ENCODE measurements around the gene KCTD5.
"Not testable (repeated sequence)": the region's sequence is repeated elsewhere in the genome, so short reads cannot be mapped to it uniquely, and the experiment has no call there.

Gene KCTD5, protein sequence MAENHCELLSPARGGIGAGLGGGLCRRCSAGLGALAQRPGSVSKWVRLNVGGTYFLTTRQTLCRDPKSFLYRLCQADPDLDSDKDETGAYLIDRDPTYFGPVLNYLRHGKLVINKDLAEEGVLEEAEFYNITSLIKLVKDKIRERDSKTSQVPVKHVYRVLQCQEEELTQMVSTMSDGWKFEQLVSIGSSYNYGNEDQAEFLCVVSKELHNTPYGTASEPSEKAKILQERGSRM

DNA sequence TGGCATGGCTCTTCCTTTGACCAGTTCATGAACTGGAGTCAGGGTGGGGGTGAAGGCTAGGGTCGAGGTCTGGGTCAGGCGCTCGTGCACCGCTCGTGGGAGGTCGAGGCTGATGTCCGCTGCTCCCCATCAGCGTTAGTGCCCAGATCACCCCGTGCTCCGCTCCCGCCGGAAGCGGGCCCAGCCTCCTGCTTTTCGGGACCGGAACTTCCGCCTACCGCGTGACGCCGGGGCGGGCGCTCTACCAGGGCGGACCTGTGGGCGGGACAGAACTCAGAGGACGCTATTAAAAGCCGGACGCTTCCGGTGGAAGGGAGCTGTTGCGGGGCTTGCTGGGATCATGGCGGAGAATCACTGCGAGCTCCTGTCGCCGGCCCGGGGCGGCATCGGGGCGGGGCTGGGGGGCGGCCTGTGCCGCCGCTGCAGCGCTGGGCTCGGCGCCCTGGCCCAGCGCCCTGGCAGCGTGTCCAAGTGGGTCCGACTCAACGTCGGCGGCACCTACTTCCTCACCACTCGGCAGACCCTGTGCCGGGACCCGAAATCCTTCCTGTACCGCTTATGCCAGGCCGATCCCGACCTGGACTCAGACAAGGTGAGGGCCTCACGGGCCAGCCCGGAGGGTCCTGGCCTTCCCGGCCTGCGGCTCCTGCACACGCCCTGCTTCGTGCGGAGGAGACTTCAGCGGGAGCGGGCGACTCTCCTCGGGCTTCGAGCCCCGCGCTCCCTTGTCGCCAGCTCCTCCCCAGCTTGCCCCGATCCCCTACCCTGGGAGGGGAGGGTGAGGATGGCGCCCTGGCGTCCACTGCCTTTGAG is at the start of gene KCTD5:
Gene KCTD5, plus strand, starts transcription at position 315 of the 813 bp plus-strand sequence. Its CDS starts 26 bp downstream, at position 341.
- DNase-seq (ENCODE audit: low spot score) = peak; percentile 97

DNA sequence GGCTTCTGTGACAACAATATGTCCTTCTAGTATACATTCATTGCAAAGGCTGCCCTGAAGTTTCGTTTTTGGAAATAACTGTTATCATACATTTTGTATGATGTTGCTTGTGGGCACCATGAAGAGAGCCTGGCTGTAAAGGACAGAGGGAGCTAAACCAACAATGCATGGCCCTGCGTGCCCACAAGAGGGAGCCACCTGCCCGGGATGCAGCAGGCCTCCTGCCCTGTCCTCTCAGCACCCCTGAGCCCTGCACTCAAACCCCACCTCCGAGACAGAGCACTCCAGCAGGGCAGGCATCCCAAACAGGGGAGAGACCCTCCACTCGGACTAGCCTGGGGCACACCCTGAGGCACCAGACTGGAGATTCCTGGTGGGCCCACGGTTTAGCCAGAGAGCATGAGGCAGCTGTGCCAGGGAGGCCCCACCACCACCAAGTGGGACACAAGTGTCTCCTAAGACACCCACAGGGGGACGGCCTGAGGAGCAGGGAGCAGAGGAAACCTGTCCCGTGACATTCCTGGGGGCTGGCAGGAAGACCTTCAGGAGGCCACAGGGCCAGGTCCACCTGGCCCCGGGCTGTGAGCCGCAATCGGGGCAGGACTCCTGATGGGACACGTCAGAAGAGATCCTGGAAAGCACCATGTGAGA is 43.1 kb upstream of the KCTD5 start:
- DNase-seq (ENCODE audit: low spot score) = not testable (repeated sequence)

DNA sequence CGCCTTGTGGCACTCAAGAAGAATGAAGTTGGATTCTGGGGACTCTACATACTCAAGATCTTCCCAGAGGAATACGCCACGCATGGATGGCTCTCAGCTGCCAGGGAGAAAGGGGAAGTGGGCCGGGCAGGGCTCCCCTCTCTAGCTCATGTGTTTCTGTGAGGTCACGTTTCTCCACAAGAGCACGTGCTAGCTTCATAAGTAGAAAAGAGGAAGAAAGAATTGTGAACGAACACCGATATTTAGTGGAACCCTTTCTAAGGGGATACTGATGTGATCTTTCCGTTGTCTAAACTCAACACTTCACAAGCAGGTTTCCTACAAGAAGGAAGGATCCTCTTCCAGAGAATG is 42.6 kb upstream of the KCTD5 start:
- DNase-seq (ENCODE audit: low spot score) = not testable (repeated sequence)

DNA sequence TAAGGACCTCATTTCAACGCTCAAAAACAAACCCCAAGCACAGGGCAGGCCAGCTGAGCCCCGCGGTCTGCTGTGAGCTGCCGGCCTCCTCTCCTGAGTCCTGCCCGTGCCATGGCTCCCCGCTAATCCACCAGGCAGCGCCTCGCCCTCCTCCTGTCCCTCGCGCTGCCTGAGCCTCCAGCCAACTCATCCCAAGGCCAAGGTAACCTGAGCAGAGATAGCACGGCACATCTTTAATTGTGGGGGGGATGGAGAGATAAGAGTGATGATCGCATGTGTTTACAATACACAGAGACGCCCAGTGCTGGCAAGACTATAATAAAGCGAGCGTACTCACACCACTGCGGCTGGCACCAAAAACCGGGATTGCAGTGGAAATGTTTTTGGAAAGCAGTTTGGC is 39.8 kb upstream of the KCTD5 start:
- DNase-seq (ENCODE audit: low spot score) = not testable (repeated sequence)

DNA sequence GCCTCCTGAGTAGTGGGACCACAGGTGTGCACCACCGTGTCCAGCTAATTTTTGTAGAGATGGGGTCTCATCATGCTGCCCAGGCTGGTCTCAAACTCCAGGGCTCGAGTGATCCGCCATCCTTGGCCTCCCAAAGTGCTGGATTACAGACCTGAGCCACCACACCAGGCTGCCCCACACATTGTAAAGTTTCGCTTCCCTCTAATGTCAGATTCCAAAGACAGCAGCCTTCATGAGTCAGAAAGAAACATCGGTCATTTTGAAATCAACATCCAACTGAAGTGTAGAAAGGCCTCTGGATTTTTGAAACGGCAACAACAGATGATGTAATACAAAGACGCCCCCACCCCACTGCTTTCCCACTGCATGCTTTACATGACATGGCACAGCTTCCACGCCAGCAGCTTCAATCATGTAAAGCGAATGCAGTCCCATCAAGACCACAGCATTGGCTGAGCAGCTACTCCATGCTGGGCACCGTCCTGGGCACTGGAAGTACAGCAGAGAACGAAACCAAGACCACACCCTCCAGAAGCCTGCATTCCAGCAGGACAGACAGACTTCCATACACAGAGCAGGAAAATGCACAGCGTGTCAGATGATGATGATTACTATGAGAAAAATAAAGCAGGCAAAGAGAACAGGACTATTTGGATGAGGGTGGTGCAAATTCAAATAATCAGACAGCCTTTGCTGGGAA is 37.4 kb upstream of the KCTD5 start:
- DNase-seq (ENCODE audit: low spot score) = not testable (repeated sequence)

DNA sequence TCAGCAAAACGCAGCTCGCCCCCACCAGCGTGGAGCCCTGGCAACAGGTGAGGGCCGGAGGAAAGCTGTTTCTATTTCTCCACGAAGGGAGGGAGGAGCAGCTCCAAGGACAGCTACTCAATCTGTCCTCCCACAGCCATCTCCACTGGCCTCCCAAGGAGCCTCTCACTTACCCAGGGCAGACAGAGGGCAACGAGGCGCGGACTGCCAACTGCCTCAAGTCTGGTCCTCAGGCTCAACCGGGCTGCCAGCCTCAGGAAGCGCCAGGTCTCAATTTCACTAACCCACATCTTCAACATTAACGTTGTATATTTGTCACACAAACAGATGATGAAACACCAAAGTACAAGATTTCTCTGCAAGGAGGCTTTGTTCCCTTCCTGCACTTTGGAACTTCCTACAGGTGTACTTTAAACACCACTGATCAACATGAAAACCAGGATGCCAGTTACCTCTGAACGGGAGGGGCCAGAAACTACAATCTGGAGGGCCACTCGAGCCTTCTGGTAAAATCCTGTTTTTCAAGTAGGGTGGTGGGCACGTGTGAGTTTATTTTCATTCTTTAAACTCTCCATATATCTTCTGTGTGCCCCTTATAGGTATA is 31.0 kb upstream of the KCTD5 start:
- not testable (repeated sequence) for DNase-seq (ENCODE audit: low spot score)

DNA sequence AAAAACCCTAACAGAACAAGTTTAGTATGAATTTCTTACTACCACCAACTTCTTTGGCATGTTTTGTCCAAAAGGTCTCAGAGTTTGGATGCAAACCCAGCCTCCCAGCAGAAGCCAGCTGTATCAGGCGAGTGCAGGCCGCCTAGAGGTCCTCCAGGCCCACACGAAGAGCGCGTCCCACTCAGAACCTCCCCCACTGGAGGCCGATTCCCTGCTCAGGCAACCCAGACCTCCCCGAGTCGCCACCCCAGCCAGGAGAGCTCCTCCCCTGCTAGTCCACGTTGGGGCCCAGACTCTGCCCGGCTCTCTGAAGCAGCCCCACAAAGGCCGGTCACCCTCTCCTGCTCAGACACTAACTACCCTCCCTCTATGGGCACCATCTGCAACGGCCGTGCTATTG is 28.4 kb upstream of the KCTD5 start:
- not testable (repeated sequence) for DNase-seq (ENCODE audit: low spot score)

DNA sequence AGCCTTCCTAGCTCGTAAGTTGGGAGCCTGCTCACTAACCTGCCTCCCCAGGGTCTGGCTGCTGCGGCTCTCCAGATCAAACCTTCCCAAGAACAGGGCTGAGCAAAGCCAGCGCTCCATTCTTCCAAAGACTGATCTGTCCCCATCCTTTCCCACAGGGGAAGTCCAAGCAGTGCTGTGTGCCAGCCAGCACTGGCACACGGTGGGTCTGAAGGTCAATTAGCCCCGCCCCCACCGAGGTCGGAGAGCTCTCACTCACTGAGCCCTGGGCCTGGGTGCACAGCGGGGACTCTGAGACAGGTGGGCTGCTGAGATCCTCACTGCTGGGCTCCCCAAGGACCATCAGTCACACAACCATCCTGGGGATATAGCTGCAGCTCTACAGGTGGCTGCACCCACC is 27.4 kb upstream of the KCTD5 start:
- not testable (repeated sequence) for DNase-seq (ENCODE audit: low spot score)

DNA sequence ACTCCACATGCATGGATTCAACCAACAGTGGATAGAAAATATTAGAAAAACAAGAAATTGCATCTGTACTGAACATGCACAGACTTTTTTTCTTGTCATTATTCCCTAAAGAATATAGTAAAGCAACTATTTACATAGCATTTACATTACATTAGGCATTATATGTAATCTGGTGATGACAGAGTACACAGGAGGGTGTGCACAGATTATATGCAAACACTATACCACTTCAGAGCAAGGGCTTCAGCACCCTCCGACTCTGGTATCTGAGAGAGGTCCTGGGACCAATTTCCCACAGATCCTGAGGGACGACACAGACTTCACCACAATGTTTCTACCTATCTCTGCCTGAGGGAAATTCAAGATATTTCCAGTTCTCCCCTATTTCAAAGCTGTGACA is 25.3 kb upstream of the KCTD5 start:
- no peak for DNase-seq (ENCODE audit: low spot score)

DNA sequence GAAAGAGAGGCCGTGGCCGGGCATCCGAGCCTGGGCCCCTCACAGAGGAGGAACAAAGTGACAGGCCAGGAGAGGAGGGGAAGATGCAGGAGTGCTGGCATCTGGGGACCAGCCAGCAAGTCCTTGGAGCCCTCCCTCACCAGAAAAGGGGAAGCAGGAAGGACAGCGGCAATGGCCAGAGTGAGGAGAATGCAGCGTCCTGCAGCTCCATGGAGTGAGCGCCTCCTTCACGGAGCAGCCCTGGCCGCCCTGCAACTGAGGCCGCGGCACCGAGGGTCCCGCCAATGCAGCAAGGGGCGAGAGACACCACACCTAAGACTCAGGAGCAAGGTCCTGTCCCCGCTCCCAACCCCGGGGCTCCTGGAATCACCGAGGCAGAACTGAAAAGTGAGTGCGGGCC is 24.5 kb upstream of the KCTD5 start:
- not testable (repeated sequence) for DNase-seq (ENCODE audit: low spot score)

DNA sequence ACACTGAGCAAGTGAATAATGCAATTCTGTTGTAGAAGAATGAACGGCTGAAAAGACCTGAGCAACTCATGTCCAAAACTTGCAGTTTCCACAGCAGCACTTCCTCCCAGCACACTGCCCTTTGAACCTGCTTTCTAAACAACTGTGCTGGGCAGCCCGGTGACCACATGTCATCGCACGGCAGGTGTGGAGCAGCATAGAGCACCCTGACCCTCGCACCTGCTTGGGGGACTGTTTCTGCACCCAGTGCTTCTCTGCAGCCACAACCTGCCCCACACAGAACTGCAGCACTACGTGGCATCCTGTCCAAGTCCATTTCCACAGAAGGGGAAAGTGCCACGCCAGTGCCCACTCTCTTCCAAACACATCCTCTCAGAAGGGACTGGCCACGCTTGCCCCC is 22.8 kb upstream of the KCTD5 start:
- not testable (repeated sequence) for DNase-seq (ENCODE audit: low spot score)

DNA sequence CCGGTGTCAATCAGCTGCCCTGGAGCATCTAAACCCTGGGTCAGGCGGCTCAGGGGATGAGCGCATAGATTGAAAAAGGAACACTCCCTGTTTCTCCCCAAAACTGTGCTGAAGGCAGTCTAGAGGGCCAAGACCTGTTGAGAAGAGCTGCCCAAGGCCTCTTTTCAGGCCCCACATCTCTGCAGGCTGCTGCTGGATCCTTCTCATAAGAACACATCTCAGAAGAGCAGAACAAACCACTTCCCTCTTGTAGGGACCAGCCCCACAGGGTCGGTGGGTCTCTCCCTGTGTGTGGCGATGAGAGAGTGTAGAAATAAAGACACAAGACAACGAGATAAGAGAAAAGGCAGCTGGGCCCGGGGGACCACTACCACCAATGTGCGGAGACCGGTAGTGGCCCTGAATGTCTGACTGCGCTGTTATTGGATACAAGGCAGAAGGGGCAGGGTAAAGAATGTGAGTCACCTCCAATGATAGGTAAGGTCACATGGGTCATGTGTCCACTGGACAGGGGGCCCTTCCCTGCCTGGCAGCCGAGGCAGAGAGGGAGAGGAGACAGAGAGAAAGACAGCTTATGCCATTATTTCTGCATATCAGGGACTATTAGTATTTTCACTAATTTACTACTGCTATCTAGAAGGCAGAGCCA is 22.2 kb upstream of the KCTD5 start:
- not testable (repeated sequence) for DNase-seq (ENCODE audit: low spot score)

DNA sequence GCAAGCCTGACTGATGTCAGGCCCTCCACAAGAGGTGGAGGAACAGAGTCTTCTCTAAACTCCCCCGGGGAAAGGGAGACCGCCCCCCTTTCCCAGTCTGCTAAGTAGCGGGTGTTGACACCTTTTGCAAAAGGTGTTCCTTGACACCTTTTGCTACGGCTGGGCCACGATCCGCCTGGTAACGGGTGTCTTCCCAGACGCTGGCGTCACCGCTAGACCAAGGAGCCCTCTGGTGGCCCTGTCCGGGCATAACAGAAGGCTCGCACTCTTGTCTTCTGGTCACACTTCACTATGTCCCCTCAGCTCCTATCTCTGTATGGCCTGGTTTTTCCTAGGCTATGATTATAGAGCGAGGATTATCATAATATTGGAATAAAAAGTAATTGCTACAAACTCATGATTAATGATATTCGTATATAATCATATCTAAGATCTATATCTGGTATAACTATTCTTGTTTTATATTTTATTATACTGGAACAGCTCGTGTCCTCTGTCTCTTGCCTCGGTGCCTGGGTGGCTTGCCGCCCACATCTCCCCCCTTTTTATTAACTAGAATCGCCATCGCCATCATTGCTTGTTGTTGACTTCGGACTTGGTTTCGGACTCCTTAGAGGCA is 21.5 kb upstream of the KCTD5 start:
- not testable (repeated sequence) for DNase-seq (ENCODE audit: low spot score)

DNA sequence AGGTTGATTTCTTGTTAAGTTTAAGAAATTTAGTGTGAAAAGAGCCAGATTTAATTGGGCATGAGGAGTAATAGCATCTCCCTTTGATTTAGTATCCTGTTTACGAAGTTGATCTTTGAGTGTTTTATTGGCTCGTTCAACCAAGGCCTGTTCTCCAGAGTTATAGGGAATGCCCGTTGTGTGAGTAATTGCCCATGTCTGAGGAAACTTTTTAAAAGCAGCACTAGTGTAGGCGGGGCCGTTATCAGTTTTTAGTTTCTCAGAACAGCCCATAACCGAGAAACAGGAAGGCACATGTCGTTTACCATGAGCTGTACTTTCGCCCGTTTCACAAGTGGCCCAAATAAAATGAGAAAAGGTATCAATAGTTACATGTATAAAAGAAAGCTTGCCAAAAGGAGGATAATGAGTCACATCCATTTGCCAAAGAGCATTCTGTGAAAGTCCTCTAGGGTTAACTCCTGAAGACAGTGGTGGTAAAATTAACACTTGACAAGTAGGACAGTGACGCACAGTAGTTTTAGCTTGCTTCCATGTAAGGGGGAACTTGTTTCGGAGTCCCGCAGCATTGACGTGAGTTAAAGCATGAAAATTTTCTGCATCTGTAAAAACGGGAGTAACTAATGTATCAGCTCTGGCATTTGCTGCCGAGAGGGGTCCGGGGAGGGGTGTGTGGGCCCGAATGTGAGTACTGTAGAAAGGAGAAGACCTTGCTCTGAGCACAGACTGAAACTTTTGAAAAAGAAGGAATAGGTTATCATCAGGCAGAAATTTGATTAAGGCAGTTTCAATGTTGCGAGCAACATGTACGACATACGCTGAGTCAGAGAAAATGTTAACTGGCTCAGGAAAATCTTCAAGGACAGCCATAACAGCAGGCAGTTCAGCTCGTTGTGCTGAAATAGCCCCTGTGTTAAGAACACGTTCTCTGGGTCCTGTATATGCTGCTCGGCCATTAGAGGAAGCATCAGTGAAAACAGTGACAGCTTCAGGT is 18.5 kb upstream of the KCTD5 start:
- DNase-seq (ENCODE audit: low spot score) = no peak

DNA sequence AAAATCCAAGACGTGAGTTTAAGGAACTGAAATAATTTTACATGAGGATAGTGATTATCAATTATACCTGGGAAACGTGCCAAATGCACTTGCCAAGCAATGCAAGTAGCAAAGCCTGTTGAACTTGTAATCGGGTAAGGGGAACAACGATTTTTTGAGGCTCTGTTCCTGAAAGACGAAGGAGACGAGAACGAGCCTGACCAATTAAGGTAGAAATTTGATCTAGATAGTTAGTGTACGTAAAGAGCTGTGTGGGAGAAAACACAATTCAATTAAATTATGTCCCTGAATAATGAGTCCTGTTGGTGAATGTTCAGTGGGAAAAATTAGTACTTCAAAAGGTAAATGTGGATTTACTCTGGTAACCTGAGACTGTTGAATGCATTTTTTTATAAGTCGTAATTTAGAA is 17.7 kb upstream of the KCTD5 start:
- no peak for DNase-seq (ENCODE audit: low spot score)

DNA sequence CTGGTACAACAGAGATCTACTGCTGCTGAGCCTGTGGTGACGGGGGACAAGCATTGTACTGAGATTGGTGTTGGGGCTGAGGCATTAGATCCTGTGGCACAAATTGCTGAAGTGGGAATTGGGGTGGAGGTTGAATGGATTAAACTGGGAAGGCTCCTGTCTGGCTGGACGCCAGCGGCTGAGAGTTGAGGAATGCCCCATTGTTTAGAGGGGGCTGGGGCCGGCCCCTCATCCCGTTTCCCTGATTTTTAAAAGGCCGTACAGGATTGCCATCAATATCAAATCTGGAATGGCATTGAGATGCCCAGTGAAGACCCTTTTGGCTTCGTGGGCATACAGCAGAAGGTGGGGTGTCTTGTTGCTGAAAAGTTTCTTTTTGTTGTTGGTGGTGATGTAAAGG is 15.7 kb upstream of the KCTD5 start:
- not testable (repeated sequence) for DNase-seq (ENCODE audit: low spot score)

DNA sequence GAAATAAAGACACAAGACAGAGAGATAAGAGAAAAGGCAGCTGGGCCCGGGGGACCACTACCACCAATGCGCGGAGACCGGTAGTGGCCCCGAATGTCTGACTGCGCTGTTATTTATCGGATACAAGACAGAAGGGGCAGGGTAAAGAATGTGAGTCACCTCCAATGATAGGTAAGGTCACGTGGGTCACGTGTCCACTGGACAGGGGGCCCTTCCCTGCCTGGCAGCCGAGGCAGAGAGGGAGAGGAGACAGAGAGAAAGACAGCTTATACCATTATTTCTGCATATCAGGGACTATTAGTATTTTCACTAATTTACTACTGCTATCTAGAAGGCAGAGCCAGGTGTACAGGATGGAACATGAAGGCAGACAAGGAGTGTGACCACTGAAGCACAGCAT is 12.7 kb upstream of the KCTD5 start:
- DNase-seq (ENCODE audit: low spot score) = not testable (repeated sequence)

DNA sequence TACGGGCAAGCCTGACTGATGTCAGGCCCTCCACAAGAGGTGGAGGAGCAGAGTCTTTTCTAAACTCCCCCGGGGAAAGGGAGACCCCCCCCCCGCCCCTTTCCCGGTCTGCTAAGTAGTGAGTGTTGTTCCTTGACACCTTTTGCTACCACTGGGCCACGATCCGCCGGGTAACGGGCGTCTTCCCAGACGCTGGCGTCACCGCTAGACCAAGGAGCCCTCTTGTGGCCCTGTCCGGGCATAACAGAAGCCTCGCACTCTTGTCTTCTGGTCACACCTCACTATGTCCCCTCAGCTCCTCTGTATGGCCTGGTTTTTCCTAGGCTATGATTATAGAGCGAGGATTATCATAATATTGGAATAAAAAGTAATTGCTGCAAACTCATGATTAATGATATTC is 12.3 kb upstream of the KCTD5 start:
- DNase-seq (ENCODE audit: low spot score) = not testable (repeated sequence)

DNA sequence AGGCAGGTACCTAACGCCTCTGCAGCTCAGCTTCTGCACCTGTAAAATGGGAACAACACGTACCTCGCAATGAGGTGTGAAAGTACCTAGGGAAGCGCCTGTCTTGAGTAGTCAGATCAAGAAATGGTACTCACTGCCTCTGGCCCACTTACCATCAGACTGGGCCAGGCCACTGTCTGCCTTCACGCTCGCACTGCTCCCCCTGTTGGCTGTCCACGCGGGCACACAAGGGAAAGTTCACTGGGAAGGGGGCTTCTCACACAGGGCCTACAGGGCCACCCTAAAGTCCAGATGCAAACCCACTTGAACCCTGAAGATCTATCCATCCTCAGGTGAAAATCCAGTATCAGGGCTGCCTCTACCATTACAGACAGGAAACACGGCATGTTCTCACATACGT is 11.1 kb upstream of the KCTD5 start:
- DNase-seq (ENCODE audit: low spot score) = not testable (repeated sequence)

DNA sequence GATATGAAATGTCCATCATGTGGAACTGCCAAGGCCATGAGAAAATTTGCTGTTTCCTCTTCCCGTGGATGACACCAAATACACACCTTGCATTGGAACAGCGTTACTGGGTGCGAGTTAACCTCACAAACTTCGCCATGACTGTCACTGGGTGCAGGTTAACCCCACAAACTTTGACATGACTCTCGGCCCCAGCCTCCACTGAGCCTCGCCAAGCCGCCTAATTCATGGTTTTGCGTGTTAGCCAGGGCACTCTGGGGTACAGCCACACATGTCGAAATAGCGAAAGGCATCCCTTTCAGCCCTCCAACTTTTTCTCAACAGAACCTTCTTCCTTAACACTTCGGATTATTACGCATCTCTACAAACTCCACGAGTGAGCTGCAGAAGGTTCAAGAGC is 10.6 kb upstream of the KCTD5 start:
- DNase-seq (ENCODE audit: low spot score) = no peak
